ENCODE measurements around the gene CCNB1. TPM values are rescaled to one million over a fixed set of nuclear protein-coding genes. Genes with fewer than 3 reads are reported as not detected.
"Not testable (repeated sequence)": the region's sequence is repeated elsewhere in the genome, so short reads cannot be mapped to it uniquely, and the experiment has no call there.

Gene CCNB1
- 100 to 1,000 TPM in 1 of 3 donors, 10 to 100 TPM in 2; 90.7 to 101 (median 96.2) TPM for polyA plus RNA-seq (ENCODE audit: insufficient read length in 3 of 3)

- DNase-seq (ENCODE audit: low read depth in 3 of 3, low spot score in 2 of 3): peak; percentile 86 to 94 (median 88)
These were observed at the start of gene CCNB1 for GRCh38 chr5:69166686-69167492. Gene CCNB1 (plus strand): TSS chr5:69167150. CDS start chr5:69167263, 113 bp downstream.

GRCh38 chr5:69129413-69129812, 37.5 kb upstream of the CCNB1 start:
- no peak for DNase-seq (ENCODE audit: low read depth in 3 of 3, low spot score in 2 of 3)

GRCh38 chr5:69130241-69130640, 36.7 kb upstream of the CCNB1 start:
- no peak for DNase-seq (ENCODE audit: low read depth in 3 of 3, low spot score in 2 of 3)

- no peak for DNase-seq (ENCODE audit: low read depth in 3 of 3, low spot score in 2 of 3)
These were observed 35.6 kb upstream of the CCNB1 start for GRCh38 chr5:69131304-69131703.

GRCh38 chr5:69134126-69134525, 32.8 kb upstream of the CCNB1 start:
- no peak for DNase-seq (ENCODE audit: low read depth in 3 of 3, low spot score in 2 of 3)

DNA sequence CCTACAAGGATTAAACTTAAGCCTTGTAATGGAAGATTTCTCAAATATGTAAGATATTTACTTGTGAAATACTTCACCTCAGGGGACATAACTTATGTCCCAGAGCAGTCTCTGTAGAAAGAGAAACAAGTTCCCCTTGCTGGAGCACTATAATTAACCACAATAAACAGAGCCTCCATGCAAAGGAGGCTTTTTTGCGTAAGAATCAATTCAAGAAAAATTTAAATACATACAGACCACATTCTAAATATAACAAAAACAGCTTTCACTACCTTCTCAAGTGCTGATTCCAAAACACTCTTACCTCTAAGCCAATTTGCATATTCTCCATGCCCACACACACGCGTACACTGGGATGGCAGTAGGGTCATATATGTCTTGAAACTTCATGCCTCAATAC, 30.7 kb upstream of the CCNB1 start:
- DNase-seq (ENCODE audit: low read depth in 3 of 3, low spot score in 2 of 3): no peak

DNA sequence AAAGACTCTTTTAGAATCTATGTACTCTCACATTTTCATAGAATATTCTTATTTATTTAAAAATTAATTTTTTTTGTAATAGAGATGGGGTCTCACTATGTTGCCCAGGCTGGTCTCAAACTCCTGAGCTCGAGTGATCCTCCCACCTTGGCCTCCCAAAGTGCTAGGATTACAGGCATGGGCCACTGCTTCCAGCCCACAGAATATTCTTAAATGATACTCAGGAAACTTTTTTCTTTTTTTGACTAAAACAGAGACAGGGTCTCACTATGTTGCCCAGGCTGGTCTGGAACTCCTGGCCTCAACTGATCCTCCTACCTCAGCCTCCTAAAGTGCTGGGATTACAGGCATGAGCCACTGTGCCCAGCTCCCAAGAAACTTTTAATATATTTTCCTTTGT, 29.7 kb upstream of the CCNB1 start:
- DNase-seq (ENCODE audit: low read depth in 3 of 3, low spot score in 2 of 3): not testable (repeated sequence)

DNA sequence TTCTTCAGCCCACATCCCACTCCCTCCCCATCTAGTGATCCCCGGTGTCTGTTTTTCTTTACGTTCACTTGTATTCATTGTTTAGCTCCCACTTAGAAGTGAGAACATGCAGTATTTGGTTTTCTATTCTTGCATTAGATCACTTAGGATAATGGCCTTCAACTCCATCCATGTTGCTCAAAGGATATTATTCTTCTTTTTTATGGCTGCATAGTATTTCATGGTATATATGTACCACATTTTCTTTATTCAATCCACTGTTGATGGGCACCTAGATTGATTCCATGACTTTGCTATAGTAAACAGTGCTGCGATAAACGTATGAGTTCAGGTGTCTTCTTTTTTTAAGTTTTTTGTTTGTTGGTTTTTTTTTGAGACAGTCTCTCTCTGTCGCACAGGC, 29.1 kb upstream of the CCNB1 start:
- DNase-seq (ENCODE audit: low read depth in 3 of 3, low spot score in 2 of 3): no peak

DNA sequence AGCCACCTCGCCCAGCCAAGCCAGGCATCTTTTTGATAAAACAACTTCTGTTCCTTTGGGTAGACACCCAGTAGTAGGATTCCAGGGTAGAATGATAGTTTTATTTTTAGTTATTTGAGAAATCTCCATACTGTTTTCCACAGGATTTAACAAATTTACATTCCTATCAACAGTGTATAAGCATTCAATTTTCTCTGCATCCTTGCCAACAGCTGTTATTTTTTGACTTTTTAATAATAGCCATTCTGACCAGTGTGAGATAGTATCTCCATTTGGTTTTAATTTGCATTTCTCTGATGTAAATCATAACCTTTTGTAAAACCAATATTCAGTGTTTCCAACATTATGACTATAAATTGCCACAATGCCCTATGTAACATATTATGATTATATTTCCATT, 28.2 kb upstream of the CCNB1 start:
- no peak for DNase-seq (ENCODE audit: low read depth in 3 of 3, low spot score in 2 of 3)

- DNase-seq (ENCODE audit: low read depth in 3 of 3, low spot score in 2 of 3): not testable (repeated sequence)
These were observed 26.7 kb upstream of the CCNB1 start for GRCh38 chr5:69140239-69140638.

- DNase-seq (ENCODE audit: low read depth in 3 of 3, low spot score in 2 of 3): no peak
These were observed 26.1 kb upstream of the CCNB1 start for GRCh38 chr5:69140827-69141226.

- not testable (repeated sequence) for DNase-seq (ENCODE audit: low read depth in 3 of 3, low spot score in 2 of 3)
These were observed 18.4 kb upstream of the CCNB1 start for GRCh38 chr5:69148576-69148975.

- DNase-seq (ENCODE audit: low read depth in 3 of 3, low spot score in 2 of 3): no peak
These were observed 17.8 kb upstream of the CCNB1 start for GRCh38 chr5:69148981-69149675.

GRCh38 chr5:69149676-69150010, 17.3 kb upstream of the CCNB1 start:
- no peak for DNase-seq (ENCODE audit: low read depth in 3 of 3, low spot score in 2 of 3)

DNA sequence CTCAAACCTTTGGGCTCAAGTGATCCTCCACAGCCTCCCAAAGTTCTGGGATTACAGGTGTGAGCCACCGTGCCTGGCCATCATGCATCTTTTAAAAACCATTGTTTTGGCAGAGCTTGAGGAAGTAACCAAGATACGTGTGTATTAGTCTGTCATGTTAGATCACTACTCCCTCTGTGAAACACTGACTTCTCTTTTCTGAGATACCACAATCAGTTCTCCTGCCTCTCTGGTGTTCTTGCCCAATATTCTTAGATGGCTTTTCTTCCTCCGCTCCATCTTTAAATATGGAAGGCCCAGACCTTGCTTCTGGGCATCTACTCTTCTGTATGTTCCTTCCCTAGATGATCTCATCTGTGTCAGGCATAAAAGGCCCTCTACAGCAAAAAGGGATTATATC, 14.2 kb upstream of the CCNB1 start:
- no peak for DNase-seq (ENCODE audit: low read depth in 3 of 3, low spot score in 2 of 3)

DNA sequence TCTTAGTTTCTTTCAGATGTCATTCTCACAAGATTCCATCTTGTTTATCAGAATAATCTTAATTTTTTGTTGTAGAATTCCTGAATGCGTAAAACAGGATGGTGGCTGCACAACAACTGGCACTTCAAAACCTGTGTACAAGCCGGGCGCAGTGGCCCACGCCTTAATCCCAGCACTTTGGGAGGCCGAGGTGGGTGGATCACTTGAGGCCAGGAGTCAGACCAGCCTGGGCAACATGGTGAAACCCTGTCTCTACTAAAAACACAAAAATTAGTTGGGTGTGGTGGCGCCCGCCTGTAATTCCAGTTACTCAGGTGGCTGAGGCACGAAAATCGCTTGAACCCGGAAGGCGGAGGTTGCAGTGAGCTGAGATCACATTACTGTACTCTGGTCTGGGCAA, 10.5 kb upstream of the CCNB1 start:
- DNase-seq (ENCODE audit: low read depth in 3 of 3, low spot score in 2 of 3): no peak

DNA sequence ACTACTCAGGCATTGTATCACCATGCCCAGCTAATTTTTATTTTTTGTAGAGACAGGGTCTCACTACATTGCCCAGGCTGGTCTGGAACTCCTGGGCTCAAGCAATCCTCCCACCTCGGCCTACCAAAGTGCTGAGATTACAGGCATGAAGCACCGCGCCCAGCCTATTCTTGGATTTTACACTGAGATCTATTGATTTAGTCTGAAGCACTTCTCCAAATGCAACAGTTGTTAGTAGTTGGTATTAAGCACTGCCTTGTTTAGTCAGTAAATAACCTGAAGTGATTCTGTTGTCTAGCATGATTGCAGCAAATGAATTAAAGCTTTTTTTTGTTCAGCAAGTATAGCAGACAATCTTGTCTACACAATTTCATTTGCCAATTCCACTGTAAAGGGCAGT, 8.9 kb upstream of the CCNB1 start:
- no peak for DNase-seq (ENCODE audit: low read depth in 3 of 3, low spot score in 2 of 3)

DNA sequence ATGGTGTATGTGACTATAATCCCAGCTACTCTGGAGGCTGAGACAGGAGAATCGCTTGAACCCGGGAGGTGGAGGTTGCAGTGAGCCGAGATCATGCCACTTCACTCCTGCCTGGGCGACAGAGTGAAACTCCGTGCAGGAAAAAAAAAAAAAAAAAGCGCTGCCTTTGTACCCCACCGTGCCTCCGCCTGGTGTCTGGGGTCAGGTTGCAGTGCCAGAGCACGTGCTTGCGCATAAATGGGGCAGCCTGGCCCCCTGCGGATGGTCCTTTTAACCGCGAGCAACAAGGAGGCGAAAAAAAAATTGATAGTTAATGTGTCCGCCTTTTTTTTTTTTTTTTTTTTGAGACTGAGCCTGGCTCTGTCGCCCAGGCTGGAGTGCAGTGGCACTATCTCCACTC, 6.3 kb upstream of the CCNB1 start:
- no peak for DNase-seq (ENCODE audit: low read depth in 3 of 3, low spot score in 2 of 3)

- no peak for DNase-seq (ENCODE audit: low read depth in 3 of 3, low spot score in 2 of 3)
These were observed 524 bp downstream of the CCNB1 start for GRCh38 chr5:69167493-69167855.

GRCh38 chr5:69167929-69168328, 979 bp downstream of the CCNB1 start:
- DNase-seq (ENCODE audit: low read depth in 3 of 3, low spot score in 2 of 3): no peak

- DNase-seq (ENCODE audit: low read depth in 3 of 3, low spot score in 2 of 3): no peak
These were observed 3.5 kb downstream of the CCNB1 start for GRCh38 chr5:69170495-69170894.

DNA sequence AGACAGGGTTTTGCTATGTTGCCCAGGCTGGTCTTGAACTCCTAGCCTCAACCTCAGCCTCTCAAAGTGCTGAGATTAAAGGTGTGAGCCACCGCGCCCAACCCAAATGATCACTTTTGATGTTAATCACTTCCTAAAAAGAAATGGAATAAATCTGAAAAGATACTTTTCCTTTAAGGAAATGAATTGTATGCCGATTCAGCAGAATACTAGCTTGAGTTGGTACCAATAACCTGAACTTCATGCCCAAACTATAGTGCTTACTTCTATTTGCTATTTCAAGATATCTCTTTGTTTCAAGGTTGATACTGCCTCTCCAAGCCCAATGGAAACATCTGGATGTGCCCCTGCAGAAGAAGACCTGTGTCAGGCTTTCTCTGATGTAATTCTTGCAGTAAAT, 4.0 kb downstream of the CCNB1 start:
- DNase-seq (ENCODE audit: low read depth in 3 of 3, low spot score in 2 of 3): no peak

All from right renal cortex interstitium (tissue), 3 donors.